Vagina (tissue), 2 donors: ENCODE results near the gene TMEM114.

ENCODE experiments used
- CTCF ChIP-seq, 3 experiments: fragments of 450-650 bp in 2 of 3; fragments of 200-600 bp in 1 of 3; sonication (generic) in 1 of 3; IDR thresholded peaks; one replicate each; pipeline ENCODE4 v1.5.1; 2017 to 2019; ENCODE audit warnings: antibody characterized with exemption in 3 of 3, mild to moderate bottlenecking in 2 of 3, moderate library complexity in 2 of 3
- POLR2A ChIP-seq, 2 donors: fragments of 450-650 bp; IDR thresholded peaks; one replicate each; pipeline ENCODE4 v1.6.1; 2017; ENCODE audit warnings: antibody characterized with exemption in 2 of 2, mild to moderate bottlenecking in 2 of 2, moderate library complexity in 2 of 2

- no peak for TF ChIP-seq CTCF (IDR thresholded peaks at IDR 0.05)
- no peak for TF ChIP-seq POLR2A (IDR thresholded peaks at IDR 0.05)
These were observed 1.6 kb downstream of the TMEM114 start for GRCh38 chr16:8588682-8589056.
